KOPT-K1 (cell line): ENCODE results near the gene TCHP.

Experiments used
- H3K27ac ChIP-seq: fragments of 200-600 bp; sonication (generic); 2 replicates; pipeline ENCODE4 v1.5.1; 2016; ENCODE audit warnings: antibody characterized with exemption, mild to moderate bottlenecking, low read depth, low read length; ENCODE audit not compliant: poor library complexity, severe bottlenecking
- H3K36me3 ChIP-seq: fragments of 200-600 bp; sonication (generic); 2 replicates; pipeline ENCODE4 v1.5.1; 2017; ENCODE audit warnings: antibody characterized with exemption, mild to moderate bottlenecking, low read length, moderate library complexity; ENCODE audit not compliant: insufficient read depth
- H3K9me3 ChIP-seq: fragments of 200-600 bp; sonication (generic); 2 replicates; pipeline ENCODE4 v1.5.1; 2017; ENCODE audit warnings: antibody characterized with exemption, low read length, mild to moderate bottlenecking; ENCODE audit not compliant: insufficient read depth, poor library complexity, severe bottlenecking

Gene TCHP

DNA sequence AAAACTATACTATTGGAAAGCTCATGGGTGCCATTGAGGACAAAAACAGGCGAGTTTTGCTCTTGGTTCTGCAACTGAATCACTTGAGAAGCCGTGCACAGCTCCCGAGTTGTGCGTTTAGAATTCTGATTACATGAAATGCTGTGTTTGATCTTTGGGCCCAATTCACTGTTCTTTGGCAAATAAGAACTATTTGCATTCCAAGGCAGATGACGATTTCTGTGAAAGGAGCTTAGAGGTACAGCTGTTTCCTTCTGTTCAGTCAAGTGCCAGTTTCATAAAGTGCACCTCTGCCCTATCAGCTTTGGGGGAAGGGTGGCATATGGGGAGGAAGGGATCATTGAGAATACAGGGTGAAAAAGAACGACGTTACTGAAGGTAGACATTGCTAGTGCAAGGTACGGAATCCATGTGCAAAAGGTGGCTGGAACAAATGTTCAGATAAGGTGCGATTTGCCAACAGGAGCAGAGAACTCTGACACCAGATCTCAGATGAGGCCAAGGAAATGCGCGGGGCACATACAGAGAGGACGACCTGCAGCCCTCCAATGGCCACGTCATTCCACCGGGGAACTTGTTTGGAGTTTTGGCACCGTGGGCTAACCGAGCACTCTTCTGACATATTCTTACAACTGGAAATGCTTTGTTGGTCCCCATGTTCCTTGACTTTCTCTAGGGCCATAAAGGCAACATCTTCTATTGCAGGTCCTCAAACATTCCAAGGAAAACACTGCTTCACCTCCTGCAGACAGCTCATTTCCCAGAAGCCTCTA, 30.1 kb downstream of the TCHP start:
- Histone ChIP-seq H3K36me3 (peaks cover 89% of the 10 kb centered on the region), H3K9me3 (no peaks in the 10 kb centered on the region), H3K27ac (no peak overlapping the region)

DNA sequence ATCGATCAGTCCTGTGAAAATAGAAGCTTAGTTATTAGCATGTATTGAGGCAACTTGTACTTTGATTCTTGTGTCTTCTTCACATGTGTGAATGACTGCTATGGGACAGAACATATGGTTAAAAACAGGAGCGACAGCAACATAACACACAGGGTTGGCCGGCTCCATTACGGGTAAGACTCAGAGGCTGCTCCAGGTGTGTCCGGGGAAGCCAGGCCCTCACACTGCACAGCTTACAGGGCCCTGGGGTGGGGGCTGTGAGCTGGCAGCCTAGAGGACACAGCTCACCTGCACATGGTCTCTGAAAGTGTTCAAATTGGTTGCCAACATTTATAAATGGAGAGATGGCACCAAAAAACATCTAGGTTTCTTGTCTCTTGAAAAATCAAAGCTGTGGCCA, 31.1 kb downstream of the TCHP start:
- H3K27ac ChIP-seq = no peak overlapping the region
- peaks cover 95% of the 10 kb centered on the region for H3K36me3 ChIP-seq
- no peaks in the 10 kb centered on the region for H3K9me3 ChIP-seq

GRCh38 chr12:109932878-109933503, 32.9 kb downstream of the TCHP start:
- Histone ChIP-seq H3K9me3 (no peaks in the 10 kb centered on the region), H3K36me3 (peaks cover 98% of the 10 kb centered on the region), H3K27ac (no peak overlapping the region)

GRCh38 chr12:109934026-109934425, 34.0 kb downstream of the TCHP start:
- H3K9me3 ChIP-seq = no peaks in the 10 kb centered on the region
- peaks cover 100% of the 10 kb centered on the region for H3K36me3 ChIP-seq
- H3K27ac ChIP-seq = no peak overlapping the region

DNA sequence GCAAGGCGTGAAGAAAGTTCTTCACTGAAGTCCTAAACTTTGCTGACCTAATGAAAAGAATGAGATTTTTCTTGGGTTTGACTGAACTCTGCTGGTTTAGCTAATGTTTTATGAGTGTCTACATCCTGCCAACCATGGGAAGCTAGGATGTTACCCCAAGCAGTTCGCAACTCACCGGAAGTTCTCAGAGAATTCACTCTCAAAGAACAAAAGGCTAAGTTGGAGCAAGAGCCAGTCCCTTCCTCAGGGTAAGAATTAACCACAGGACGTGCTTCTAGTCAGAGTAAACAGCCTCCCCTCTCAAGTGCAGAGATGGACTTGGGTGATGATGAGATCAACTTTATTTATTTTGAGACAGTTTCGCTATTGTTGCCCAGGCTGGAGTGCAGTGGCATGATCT, 37.3 kb downstream of the TCHP start:
- Histone ChIP-seq H3K27ac (no peak overlapping the region), H3K36me3 (peaks cover 90% of the 10 kb centered on the region), H3K9me3 (no peaks in the 10 kb centered on the region)

DNA sequence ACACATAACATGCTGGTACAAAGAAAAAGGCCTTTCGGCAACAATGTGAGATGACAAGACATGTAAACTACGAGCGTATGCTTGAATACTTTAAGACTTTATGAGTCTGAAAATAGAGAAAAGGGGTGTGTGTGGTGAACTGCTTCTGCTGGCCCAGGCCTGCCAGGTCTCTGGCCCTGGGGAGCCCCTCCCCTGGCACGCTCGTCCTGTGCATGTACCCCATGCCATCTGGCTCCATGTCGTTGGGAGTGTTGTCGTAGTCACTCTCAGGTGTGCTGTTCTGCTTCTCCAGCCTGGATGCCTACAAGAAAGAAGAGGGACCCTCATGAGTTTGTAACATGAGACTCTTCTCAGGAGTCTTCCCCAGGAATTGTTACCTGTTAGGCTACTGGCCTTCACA, 38.9 kb downstream of the TCHP start:
- H3K36me3 ChIP-seq = peaks cover 84% of the 10 kb centered on the region
- no peaks in the 10 kb centered on the region for H3K9me3 ChIP-seq
- H3K27ac ChIP-seq = no peak overlapping the region

- H3K27ac ChIP-seq = no peak overlapping the region
Observed at GRCh38 chr12:109939504-109939903, 39.4 kb downstream of the TCHP start.

DNA sequence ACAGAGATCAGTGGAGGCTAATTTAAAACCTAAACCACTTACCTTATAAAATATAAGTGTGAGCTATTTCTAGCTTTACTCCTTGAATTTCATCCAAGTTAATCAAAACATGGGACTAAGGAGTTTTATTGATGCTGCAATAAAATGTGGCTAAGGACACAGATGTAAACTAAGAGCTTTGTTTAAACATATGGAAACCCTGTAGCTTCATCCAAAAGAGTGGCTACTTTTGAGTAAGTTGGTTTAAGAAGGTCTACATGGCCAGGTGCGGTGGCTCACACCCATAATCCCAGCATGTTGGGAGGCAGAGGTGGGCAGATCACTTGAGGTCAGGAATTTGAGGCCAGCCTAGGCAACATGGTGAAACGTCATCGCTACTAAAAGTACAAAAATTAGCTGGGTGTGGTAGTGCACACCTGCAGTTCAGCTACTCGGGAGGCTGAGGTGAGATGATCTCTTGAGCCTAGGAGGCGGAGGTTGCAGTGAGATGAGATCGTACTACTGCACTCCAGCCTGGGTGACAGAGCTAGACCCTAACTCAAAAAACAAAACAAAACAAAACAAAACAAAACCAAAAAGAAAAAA, 40.4 kb downstream of the TCHP start:
- no peaks in the 10 kb centered on the region for H3K9me3 ChIP-seq
- H3K27ac ChIP-seq = no peak overlapping the region
- H3K36me3 ChIP-seq = peaks cover 84% of the 10 kb centered on the region

More at GRCh38 chr12:109939504-109939903, 39.4 kb downstream of the TCHP start:
- H3K9me3 ChIP-seq = no peaks in the 10 kb centered on the region
- peaks cover 84% of the 10 kb centered on the region for H3K36me3 ChIP-seq

DNA sequence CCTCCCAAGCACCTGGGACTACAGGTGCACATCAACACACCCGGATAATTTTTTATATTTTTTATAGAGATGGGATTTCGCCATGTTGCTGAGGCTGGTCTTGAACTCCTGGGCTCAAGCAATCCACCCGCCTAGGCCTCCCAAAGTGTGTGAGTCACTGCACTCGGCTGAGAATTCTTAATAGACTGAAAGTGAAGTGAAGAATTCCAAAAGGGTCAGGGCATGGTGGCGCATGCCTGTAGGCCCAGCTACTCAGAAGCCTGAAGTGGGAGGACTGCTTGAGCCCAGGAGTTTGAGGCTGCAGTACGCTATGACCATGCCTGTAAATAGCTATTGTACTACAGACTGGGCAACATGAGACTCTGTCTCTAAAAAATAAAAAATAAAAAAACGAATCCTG, 43.7 kb downstream of the TCHP start:
- Histone ChIP-seq H3K27ac (no peak overlapping the region), H3K36me3 (peaks cover 84% of the 10 kb centered on the region), H3K9me3 (no peaks in the 10 kb centered on the region)

- Histone ChIP-seq H3K27ac (no peak overlapping the region), H3K9me3 (no peaks in the 10 kb centered on the region), H3K36me3 (peaks cover 87% of the 10 kb centered on the region)
Observed at GRCh38 chr12:109944561-109945359, 44.7 kb downstream of the TCHP start.

DNA sequence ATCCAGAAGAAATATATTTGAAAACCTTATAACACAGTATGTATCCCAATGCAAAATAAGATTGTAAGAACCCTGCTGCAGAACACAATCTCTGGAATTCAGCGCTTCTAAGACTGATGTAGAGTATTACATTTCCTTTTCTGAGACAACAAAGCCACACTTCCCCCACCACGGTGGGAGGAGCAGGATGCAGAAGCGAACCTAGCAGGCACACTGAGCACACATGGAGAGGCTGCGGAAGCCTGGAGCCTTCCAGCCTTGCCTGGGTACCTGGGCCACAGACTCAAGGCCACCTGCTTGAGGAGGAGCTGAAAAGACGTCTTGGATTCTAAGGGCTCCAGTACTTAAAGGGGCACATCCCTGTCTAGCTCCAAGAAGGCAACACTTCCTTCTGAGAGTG, 46.4 kb downstream of the TCHP start:
- Histone ChIP-seq H3K36me3 (peaks cover 92% of the 10 kb centered on the region), H3K9me3 (no peaks in the 10 kb centered on the region), H3K27ac (no peak overlapping the region)

DNA sequence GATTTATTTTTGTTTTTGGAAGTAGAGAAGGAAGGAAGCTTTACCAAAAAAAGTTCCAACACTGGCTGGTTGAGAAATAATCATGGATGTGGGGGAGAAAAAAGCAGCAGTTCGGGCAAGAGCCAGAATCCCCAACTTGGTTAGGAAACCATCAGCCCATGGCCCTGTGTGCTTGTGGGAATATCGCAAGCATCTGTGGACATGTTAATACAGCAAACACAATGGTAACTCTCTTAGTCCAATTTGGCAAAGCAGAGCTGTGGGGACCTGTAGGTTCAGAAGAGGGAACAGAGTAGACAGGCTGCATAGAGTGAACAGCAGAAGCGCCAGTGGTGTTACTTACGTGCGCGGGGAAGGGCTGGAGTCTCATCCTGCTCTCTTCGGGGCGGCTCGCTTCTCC, 46.8 kb downstream of the TCHP start:
- Histone ChIP-seq H3K9me3 (no peaks in the 10 kb centered on the region), H3K27ac (no peak overlapping the region), H3K36me3 (peaks cover 92% of the 10 kb centered on the region)

DNA sequence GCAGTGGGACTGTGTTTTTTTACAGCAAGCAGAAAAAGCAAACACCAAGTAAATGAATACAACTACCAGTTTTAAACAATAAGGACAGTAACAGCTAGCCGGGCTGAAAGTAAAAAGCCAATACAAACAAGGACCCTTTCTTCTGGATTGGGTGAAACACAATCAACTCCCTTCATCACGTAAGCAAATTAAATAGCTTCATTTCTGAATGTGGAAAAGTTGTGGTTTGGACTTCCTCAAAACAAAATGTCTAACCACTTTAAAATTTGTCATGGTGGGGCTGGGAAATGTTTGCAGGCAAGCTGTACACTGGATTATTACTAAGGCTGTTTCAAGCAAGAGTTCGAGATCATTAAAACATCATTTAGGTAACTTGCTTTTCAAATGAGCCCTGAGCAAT, 47.4 kb downstream of the TCHP start:
- Histone ChIP-seq H3K9me3 (no peaks in the 10 kb centered on the region), H3K27ac (no peak overlapping the region), H3K36me3 (peaks cover 94% of the 10 kb centered on the region)

- peaks cover 97% of the 10 kb centered on the region for H3K36me3 ChIP-seq
- no peaks in the 10 kb centered on the region for H3K9me3 ChIP-seq
- no peak overlapping the region for H3K27ac ChIP-seq
Observed at GRCh38 chr12:109948368-109948767, 48.3 kb downstream of the TCHP start.

- H3K36me3 ChIP-seq = peaks cover 100% of the 10 kb centered on the region
- no peaks in the 10 kb centered on the region for H3K9me3 ChIP-seq
- H3K27ac ChIP-seq = no peak overlapping the region
Observed at GRCh38 chr12:109949089-109949488, 49.0 kb downstream of the TCHP start.
